Activated CD4-positive, alpha-beta T cell treated with anti-CD3 and anti-CD28 coated beads for 48 hours (primary cell): ENCODE measurements around the gene MKRN2.

ENCODE experiments used
- DNase-seq: peaks from one replicate; pipeline ENCODE4 v3.0.0-alpha.2; 2020

Gene MKRN2

GRCh38 chr3:12557473-12558100, 700 bp downstream of the MKRN2 start:
- no peak for DNase-seq

- no peak for DNase-seq
Observed at GRCh38 chr3:12558706-12559105, 1.8 kb downstream of the MKRN2 start.

GRCh38 chr3:12559520-12559919, 2.6 kb downstream of the MKRN2 start:
- no peak for DNase-seq

GRCh38 chr3:12560505-12561190, 3.8 kb downstream of the MKRN2 start:
- DNase-seq, result peak; percentile 27

- DNase-seq, result no peak
Observed at GRCh38 chr3:12561397-12561796, 4.5 kb downstream of the MKRN2 start.

GRCh38 chr3:12562451-12562850, 5.6 kb downstream of the MKRN2 start:
- DNase-seq, result no peak

GRCh38 chr3:12566976-12567375, 10.1 kb downstream of the MKRN2 start:
- DNase-seq, result no peak

- no peak for DNase-seq
Observed at GRCh38 chr3:12568747-12569146, 11.9 kb downstream of the MKRN2 start.

GRCh38 chr3:12569836-12570235, 12.9 kb downstream of the MKRN2 start:
- DNase-seq, result no peak

GRCh38 chr3:12571986-12572385, 15.1 kb downstream of the MKRN2 start:
- no peak for DNase-seq

- no peak for DNase-seq
Observed at GRCh38 chr3:12574131-12574530, 17.2 kb downstream of the MKRN2 start.

GRCh38 chr3:12574661-12575060, 17.8 kb downstream of the MKRN2 start:
- no peak for DNase-seq

- DNase-seq, result no peak
Observed at GRCh38 chr3:12577379-12577778, 20.5 kb downstream of the MKRN2 start.

- no peak for DNase-seq
Observed at GRCh38 chr3:12578742-12579141, 21.9 kb downstream of the MKRN2 start.

- DNase-seq, result no peak
Observed at GRCh38 chr3:12579456-12579855, 22.6 kb downstream of the MKRN2 start.

GRCh38 chr3:12579905-12580304, 23.0 kb downstream of the MKRN2 start:
- no peak for DNase-seq

GRCh38 chr3:12582730-12583129, 25.8 kb downstream of the MKRN2 start:
- DNase-seq, result no peak

GRCh38 chr3:12583280-12583679, 26.4 kb downstream of the MKRN2 start:
- no peak for DNase-seq

- DNase-seq, result no peak
Observed at GRCh38 chr3:12584083-12584482, 27.2 kb downstream of the MKRN2 start.

GRCh38 chr3:12585181-12585580, 28.3 kb downstream of the MKRN2 start:
- DNase-seq, result no peak

- no peak for DNase-seq
Observed at GRCh38 chr3:12585970-12586369, 29.1 kb downstream of the MKRN2 start.

- no peak for DNase-seq
Observed at GRCh38 chr3:12586403-12586802, 29.5 kb downstream of the MKRN2 start.

GRCh38 chr3:12588039-12589009, 31.4 kb downstream of the MKRN2 start:
- DNase-seq, result no peak

- DNase-seq, result no peak
Observed at GRCh38 chr3:12590096-12590495, 33.2 kb downstream of the MKRN2 start.
